K562 (cell line): ENCODE results near the gene FGFRL1. TPM values are rescaled to one million over a fixed set of nuclear protein-coding genes. Genes with fewer than 3 reads are reported as not detected.

Source experiments
- ATAC-seq: fragments of 200-7000 bp; cut with Tn5 transposase; 3 replicates; pipeline ENCODE4 v1.9.1; 2020; ENCODE audit warnings: moderate library complexity
- BruUV-seq: library from RNA; stranded (reverse); fragments of 400-500 nt; replicated peaks from 2 replicates; lab custom pipeline; 2021; lab: Mats Ljungman, UMichigan
- CTCF ChIA-PET: fragments of 300-600 bp; formaldehyde crosslinking; extraction: SDS; loops from one replicate; lab custom pipeline; 2021; ENCODE audit warnings: low intra/inter-chr PET ratio; lab: Yijun Ruan, JAX
- POLR2A ChIA-PET: fragments of 300-600, 350-650 bp; sonication (Branson Sonifier 250); formaldehyde crosslinking; extraction: SDS; loops from one replicate; lab custom pipeline; 2021; ENCODE audit warnings: antibody characterized with exemption, inconsistent platforms; lab: Yijun Ruan, JAX
- DNase-seq, 4 experiments: peaks; one replicate each; pipeline versions ENCODE4 v3.0.0 to v3.0.0-alpha.2; 2011 to 2018; ENCODE audit warnings: low spot score in 3 of 4, mixed read lengths in 3 of 4; ENCODE audit errors: extremely low read depth in 1 of 4
- FAIRE-seq: peaks from 2 replicates; lab custom pipeline; 2011; peaks lifted over from hg19 to GRCh38; lab: Jason Lieb, UNC
- H2AFZ ChIP-seq: 2 replicates; pipeline ENCODE4 v1.6.0; 2011; ENCODE audit warnings: low read depth, low read length, control low read depth, inconsistent platforms
- H3K27ac ChIP-seq: fragments of 200-600 bp; 3 replicates; pipeline ENCODE4 v1.8.0; 2011; ENCODE audit warnings: low read depth, mild to moderate bottlenecking, control low read depth, inconsistent platforms, low read length, moderate library complexity, mixed read lengths; ENCODE audit errors: extremely low read depth
- H3K27me3 ChIP-seq, 2 experiments: fragments of 300-600 bp in 1 of 2; 2 replicates in 1 of 2; 3 replicates in 1 of 2; pipeline versions ENCODE4 v1.6.0 to v1.8.0; 2011; ENCODE audit warnings: inconsistent platforms in 2 of 2, low read length in 2 of 2, mild to moderate bottlenecking in 1 of 2, mixed read lengths in 1 of 2, moderate library complexity in 1 of 2; ENCODE audit not compliant: control insufficient read depth in 2 of 2, insufficient read depth in 2 of 2
- H3K36me3 ChIP-seq: fragments of 300-600 bp; 3 replicates; pipeline ENCODE4 v1.8.0; 2011; ENCODE audit warnings: mild to moderate bottlenecking, low read length, inconsistent platforms; ENCODE audit not compliant: control insufficient read depth, insufficient read depth
- H3K4me1 ChIP-seq, 2 experiments: fragments of 200-600 bp in 1 of 2; replicated peaks in 1 of 2; 2 replicates in 1 of 2; 3 replicates in 1 of 2; pipeline versions ENCODE4 v1.5.1 to v1.8.0; 2011; ENCODE audit warnings: inconsistent platforms in 2 of 2, low read length in 2 of 2, mild to moderate bottlenecking in 1 of 2, mixed read lengths in 1 of 2, moderate library complexity in 1 of 2; ENCODE audit not compliant: control insufficient read depth in 2 of 2, insufficient read depth in 2 of 2
- H3K4me2 ChIP-seq: 2 replicates; pipeline ENCODE4 v1.6.1; 2011; ENCODE audit warnings: low read length, control low read depth, inconsistent platforms, mixed read lengths; ENCODE audit not compliant: insufficient read depth
- H3K4me3 ChIP-seq: fragments of 200-600 bp; sonication (generic), shearing (Covaris generic); 2 replicates; pipeline ENCODE4 v1.5.1; 2016; ENCODE audit warnings: control low read depth, inconsistent platforms
- H3K79me2 ChIP-seq: fragments of 200-600 bp; 3 replicates; pipeline ENCODE4 v1.8.0; 2011; ENCODE audit warnings: low read length, inconsistent platforms; ENCODE audit not compliant: control insufficient read depth, insufficient read depth
- H3K9ac ChIP-seq, 2 experiments: 2 replicates each; pipeline versions ENCODE4 v1.6.0 to v1.6.1; 2011; ENCODE audit warnings: low read depth in 2 of 2, low read length in 2 of 2, control low read depth in 1 of 2, inconsistent platforms in 1 of 2, mild to moderate bottlenecking in 1 of 2, mixed read lengths in 1 of 2; ENCODE audit not compliant: insufficient read depth in 1 of 2
- H3K9me1 ChIP-seq: one replicate; pipeline ENCODE4 v1.6.0; 2011; ENCODE audit warnings: inconsistent platforms, mild to moderate bottlenecking, low read length, moderate library complexity; ENCODE audit not compliant: control insufficient read depth, insufficient read depth
- H3K9me3 ChIP-seq: replicated peaks from 2 replicates; pipeline ENCODE4 v1.5.1; 2011; ENCODE audit warnings: low read depth, low read length, inconsistent platforms; ENCODE audit not compliant: control insufficient read depth, insufficient read depth
- H4K20me1 ChIP-seq: replicated peaks from 2 replicates; pipeline ENCODE4 v1.6.1; 2011; ENCODE audit warnings: low read length, inconsistent platforms, mixed read lengths; ENCODE audit not compliant: control insufficient read depth, insufficient read depth
- CBX3 ChIP-seq, 2 experiments: IDR thresholded peaks; 1 replicate in 1 of 2; 2 replicates in 1 of 2; pipeline ENCODE4 v1.6.1; 2012; ENCODE audit warnings: inconsistent platforms in 2 of 2, low read length in 2 of 2, borderline replicate concordance in 1 of 2, control low read depth in 1 of 2
- CBX8 ChIP-seq: fragments of 200-600 bp; sonication (generic); IDR thresholded peaks from 2 replicates; pipeline ENCODE4 v1.6.1; 2012; ENCODE audit warnings: borderline replicate concordance, mixed run types, low read depth, mild to moderate bottlenecking, moderate library complexity, mixed read lengths, low read length, control low read depth, inconsistent platforms; ENCODE audit not compliant: poor library complexity, severe bottlenecking; ENCODE audit errors: extremely low read depth
- ETS1 ChIP-seq: conservative IDR thresholded peaks from 2 replicates; pipeline ENCODE4 v1.6.1; 2011; ENCODE audit warnings: low read depth, mild to moderate bottlenecking, low read length; ENCODE audit not compliant: control insufficient read depth
- MYNN ChIP-seq, 2 experiments: sonication (generic); formaldehyde crosslinking in 1 of 2; IDR thresholded peaks; 2 replicates each; pipeline versions ENCODE4 v1.5.0 to v1.6.1; 2016 to 2020; ENCODE audit warnings: antibody characterized with exemption in 1 of 2, missing genetic modification reagents in 1 of 2
- RBM25 ChIP-seq: fragments of 200-400 bp; formaldehyde crosslinking; IDR thresholded peaks from 2 replicates; pipeline ENCODE4 v1.6.1; 2018; ENCODE audit warnings: low read length, low read depth, moderate library complexity; ENCODE audit not compliant: severe bottlenecking
- RERE ChIP-seq: sonication (generic); formaldehyde crosslinking; IDR thresholded peaks from 2 replicates; pipeline ENCODE4 v1.8.0; 2023; ENCODE audit warnings: missing genetic modification reagents, mild to moderate bottlenecking, borderline replicate concordance
- SMARCA4 ChIP-seq: fragments of 450-650 bp; IDR thresholded peaks from 2 replicates; pipeline ENCODE4 v1.6.1; 2016
- U2AF2 ChIP-seq: fragments of 200-400 bp; formaldehyde crosslinking; optimal IDR thresholded peaks from 2 replicates; pipeline ENCODE3; 2017; ENCODE audit warnings: low read depth, mild to moderate bottlenecking, low read length
- ZNF124 ChIP-seq: sonication (generic); formaldehyde crosslinking; IDR thresholded peaks from 2 replicates; pipeline ENCODE4 v1.8.1; 2022; ENCODE audit warnings: missing genetic modification reagents
- ZNF609 ChIP-seq: sonication (generic); formaldehyde crosslinking; IDR thresholded peaks from 2 replicates; pipeline ENCODE4 v1.8.1; 2023; ENCODE audit warnings: missing genetic modification reagents, mild to moderate bottlenecking, borderline replicate concordance
- WGBS: fragments of 100-300 bp; shearing (Covaris generic); methylation state at CpG from one replicate; pipeline ENCODE4 v1.1.6; 2016; ENCODE audit warnings: low coverage, mixed read lengths; ENCODE audit not compliant: insufficient coverage; ENCODE audit errors: missing lambda C conversion rate; 5-methylcytosine and 5-hydroxymethylcytosine counted together
- in situ Hi-C: fragments of 300-500 bp; cut with MboI; formaldehyde crosslinking; loops from 4 replicates; pipeline ENCODE4 v1.15.0; 2018; ENCODE audit warnings: inconsistent platforms, mixed read lengths
- intact Hi-C: fragments of 100-400 bp; cut with micrococcal nuclease; formaldehyde crosslinking; loops from 2 replicates; pipeline ENCODE4 v1.14.2; 2022
- polyA plus RNA-seq, 8 experiments: library from polyadenylated mRNA; depleted of rRNA in 4 of 8; stranded (reverse) in 5 of 8; unstranded in 3 of 8; fragments of >200 nt; fragmentation: Nextera tagmentation in 2 of 8; fragmentation: Illumina TruSeq in 1 of 8; extraction: Ambion mirVana in 2 of 8; extraction: Trizol in 1 of 8; gene quantifications; 2 replicates each; pipeline versions ENCODE4 v1.2.1 to v1.2.3, GENCODE V29; 2011 to 2014; ENCODE audit warnings: inconsistent platforms in 1 of 8, missing spikeins in 1 of 8
- total RNA-seq, 7 experiments: library from RNA; depleted of rRNA in 6 of 7; stranded (reverse); fragments of >200 nt in 6 of 7; fragmentation: Illumina TruSeq in 2 of 7; extraction: Trizol in 2 of 7; gene quantifications; 2 replicates each; pipeline versions ENCODE4 v1.2.1 to v1.2.3, GENCODE V29; 2011 to 2021; ENCODE audit warnings: low replicate concordance in 1 of 7

FGFRL1 gene
- total and polyA plus RNA-seq, 9 of the 15 experiments (the other 6 are each of a cell fraction or from before 2014, with no cell fraction given): 0.34 to 49.9 (median 14.6) TPM

GRCh38 chr4:1031346-1031745 is 19.9 kb downstream of the FGFRL1 start:
- peaks cover 3 to 91% of the 10 kb centered on the region in 2 experiments; a peak in 4 of 5 replicates for H3K4me1 ChIP-seq
- 38% methylated on average over 7 of the region's 8 CpGs for WGBS
- no peaks in the 10 kb centered on the region for H3K9me3 ChIP-seq
- H3K79me2 ChIP-seq: no peaks in the 10 kb centered on the region
- no peak for ATAC-seq
- H3K36me3 ChIP-seq: no peaks in the 10 kb centered on the region
- DNase-seq: no peak
- no TSS peak for BruUV-seq
- H3K27me3 ChIP-seq: 0 out of 5 replicates have a peak, but pooled peaks cover 0 to 6% of the 10 kb centered on the region in 2 experiments
- no peaks in the 10 kb centered on the region for H3K9me1 ChIP-seq
- in situ Hi-C loops: no loop called here
- POLR2A ChIA-PET: no interaction called here
- intact Hi-C loops: no loop called here
- no peak overlapping the region for H3K4me3 ChIP-seq
- FAIRE-seq: no peak
- no peak overlapping the region for H2AFZ ChIP-seq
- no peaks in the 10 kb centered on the region for H4K20me1 ChIP-seq
- H3K9ac ChIP-seq: peak overlapping the region in 1 of 2 experiments; percentile 47; a peak in 2 of 4 replicates
- H3K27ac ChIP-seq: no peak overlapping the region
- no peak overlapping the region for H3K4me2 ChIP-seq
- CTCF ChIA-PET: no interaction called here
- TF ChIP-seq ETS1 (no peak), MYNN (IDR thresholded peaks at IDR 0.05) (no peak), MYNN (CRISPR knock-in tag; IDR thresholded peaks at IDR 0.05) (no peak), RBM25 (no peak), SMARCA4 (no peak), RERE (no peak), CBX3 (IDR thresholded peaks at IDR 0.05; ENCODE audit: borderline replicate concordance in 1 of 2, low read length in 2 of 2) (no peak), CBX8 (no peak), ZNF609 (CRISPR knock-in tag) (no peak), ZNF124 (CRISPR knock-in tag) (no peak), U2AF2 (no peak)
